ENCODE data around the gene MAN1B1. TPM values are rescaled to one million over a fixed set of nuclear protein-coding genes. Genes with fewer than 3 reads are reported as not detected.
"Not testable (repeated sequence)": the region's sequence is repeated elsewhere in the genome, so short reads cannot be mapped to it uniquely, and the experiment has no call there.

MAN1B1 gene
- total RNA-seq, 1 experiment from 2014 or later = 50.9 TPM

GRCh38 chr9:137123952-137124462, 37.2 kb downstream of the MAN1B1 start:
- H4K20me1 ChIP-seq (ENCODE audit: insufficient read depth); H3K9me2 ChIP-seq (ENCODE audit: insufficient read depth); H3K36me3 ChIP-seq (ENCODE audit: control insufficient read depth in 1 of 2, insufficient read depth in 2 of 2, low read length in 2 of 2); intact Hi-C loops (cut with micrococcal nuclease); H3K9me3 ChIP-seq (ENCODE audit: control insufficient read depth in 1 of 2, insufficient read depth in 1 of 2, low read depth in 1 of 2, low read length in 2 of 2); H3K9ac ChIP-seq (ENCODE audit: low read length); DNase-seq (ENCODE audit: low read depth, low spot score); H3K4me3 ChIP-seq (replicated peaks in 1 of 2; ENCODE audit: low read depth in 1 of 2, low read length in 2 of 2); H3K27me3 ChIP-seq (ENCODE audit: insufficient read depth, low read length); H3K27ac ChIP-seq (ENCODE audit: low read depth, low read length); RAD21 ChIA-PET (ENCODE audit: low non-redundant PET in 1 of 2, low total read pairs in 2 of 2, uncharacterized antibody in 2 of 2, unreplicated experiment in 2 of 2); BruUV-seq (replicated peaks); CTCF ChIA-PET; H2AFZ ChIP-seq (ENCODE audit: low read depth, low read length, poor library complexity, severe bottlenecking): not testable (repeated sequence)
- POLR2A ChIA-PET = interaction anchor here (0.6 to 1.1 kb wide), 3 partner anchors 10 to 103 kb away, joined by 3 to 5 read pairs (median 3); partner anchors contain the start of gene MAN1B1
- peak overlapping the region; percentile 51 for H3K4me2 ChIP-seq (ENCODE audit: low read length)
- peak; percentile 55 for ATAC-seq
- TF ChIP-seq MAX (IDR thresholded peaks at IDR 0.05) (0 out of 2 replicates have a peak, but pooled peaks have one; percentile 20), JUND (IDR thresholded peaks at IDR 0.05) (peak; percentile 35; the same call in 1 of the 2 replicates)
- H3K79me2 ChIP-seq (ENCODE audit: insufficient read depth, low read length) = peaks cover 26% of the 10 kb centered on the region
- peaks cover 21 to 54% of the 10 kb centered on the region in 2 experiments for H3K4me1 ChIP-seq (ENCODE audit: control insufficient read depth in 1 of 2, insufficient read depth in 2 of 2, low read length in 2 of 2)

- H3K9me3 ChIP-seq (ENCODE audit: control insufficient read depth in 1 of 2, insufficient read depth in 1 of 2, low read depth in 1 of 2, low read length in 2 of 2) = no peaks in the 10 kb centered on the region
- no TSS peak for BruUV-seq (replicated peaks)
- no peak overlapping the region; the same call in 1 of the 2 replicates for H3K27ac ChIP-seq (ENCODE audit: low read depth, low read length)
- no peaks in the 10 kb centered on the region for H3K36me3 ChIP-seq (ENCODE audit: control insufficient read depth in 1 of 2, insufficient read depth in 2 of 2, low read length in 2 of 2)
- ChIA-PET RAD21 (ENCODE audit: low non-redundant PET in 1 of 2, low total read pairs in 2 of 2, uncharacterized antibody in 2 of 2, unreplicated experiment in 2 of 2) (no interaction called here), POLR2A (no interaction called here), CTCF (no interaction called here)
- H3K79me2 ChIP-seq (ENCODE audit: insufficient read depth, low read length) = peaks cover 31% of the 10 kb centered on the region
- intact Hi-C loops (cut with micrococcal nuclease) = no loop called here
- H3K4me2 ChIP-seq (ENCODE audit: low read length) = no peak overlapping the region
- no peak for DNase-seq (ENCODE audit: low read depth, low spot score)
- H3K9me2 ChIP-seq (ENCODE audit: insufficient read depth) = no peaks in the 10 kb centered on the region
- no peaks in the 10 kb centered on the region for H3K27me3 ChIP-seq (ENCODE audit: insufficient read depth, low read length)
- H3K9ac ChIP-seq (ENCODE audit: low read length) = no peak overlapping the region
- H2AFZ ChIP-seq (ENCODE audit: low read depth, low read length, poor library complexity, severe bottlenecking) = no peak overlapping the region
- H3K4me1 ChIP-seq (ENCODE audit: control insufficient read depth in 1 of 2, insufficient read depth in 2 of 2, low read length in 2 of 2) = peaks cover 26 to 58% of the 10 kb centered on the region in 2 experiments
- ATAC-seq = no peak
- H4K20me1 ChIP-seq (ENCODE audit: insufficient read depth) = 0 out of 2 replicates have a peak, but pooled peaks cover 3% of the 10 kb centered on the region
- no peak overlapping the region for H3K4me3 ChIP-seq (replicated peaks in 1 of 2; ENCODE audit: low read depth in 1 of 2, low read length in 2 of 2)
- no peak for TF ChIP-seq EGR1 (IDR thresholded peaks at IDR 0.05; ENCODE audit: low read depth)
- TF ChIP-seq EZH2 (IDR thresholded peaks at IDR 0.05) = no peak
- no peak for TF ChIP-seq FOSL1 (IDR thresholded peaks at IDR 0.05; ENCODE audit: low read depth)
- TF ChIP-seq ZBTB33 (IDR thresholded peaks at IDR 0.05; ENCODE audit: extremely low read depth, insufficient replicate concordance, low read length) = no peak
- TF ChIP-seq EZH2phosphoT487 (IDR thresholded peaks at IDR 0.05; ENCODE audit: borderline replicate concordance) = no peak
- no peak for TF ChIP-seq SIN3A (IDR thresholded peaks at IDR 0.05; ENCODE audit: low read depth)
- no peak for TF ChIP-seq RAD21 (IDR thresholded peaks at IDR 0.05; ENCODE audit: low read depth)
- no peak for TF ChIP-seq SP1 (IDR thresholded peaks at IDR 0.05; ENCODE audit: low read depth)
- no peak for TF ChIP-seq MAX (IDR thresholded peaks at IDR 0.05)
- no peak for TF ChIP-seq YY1 (IDR thresholded peaks at IDR 0.05; ENCODE audit: extremely low read depth, insufficient replicate concordance, low read depth, low read length)
- no peak for TF ChIP-seq POLR2AphosphoS5 (IDR thresholded peaks at IDR 0.05; ENCODE audit: low read depth, low read length)
- TF ChIP-seq CBX3 (IDR thresholded peaks at IDR 0.05; ENCODE audit: low read depth) = no peak
Observed at GRCh38 chr9:137126786-137127185, 40.0 kb downstream of the MAN1B1 start.

Measured in HCT116 (cell line).